GM18517 (cell line): ENCODE measurements around the gene ZBTB5.
A peak's percentile ranks its signal among the peaks of the same experiment; 100 is the strongest.
"Not testable (repeated sequence)": the region's sequence is repeated elsewhere in the genome, so short reads cannot be mapped to it uniquely, and the experiment has no call there.

ENCODE experiments used
- ATAC-seq: cut with Tn5 transposase; IDR thresholded peaks from one replicate; pipeline ENCODE4 v1.9.1; 2021; ENCODE audit warnings: mild to moderate bottlenecking, moderate library complexity; ENCODE audit not compliant: unreplicated experiment

Gene ZBTB5

GRCh38 chr9:37408933-37409710 lies 56.1 kb downstream of the ZBTB5 start:
- peak; percentile 93 for ATAC-seq

DNA sequence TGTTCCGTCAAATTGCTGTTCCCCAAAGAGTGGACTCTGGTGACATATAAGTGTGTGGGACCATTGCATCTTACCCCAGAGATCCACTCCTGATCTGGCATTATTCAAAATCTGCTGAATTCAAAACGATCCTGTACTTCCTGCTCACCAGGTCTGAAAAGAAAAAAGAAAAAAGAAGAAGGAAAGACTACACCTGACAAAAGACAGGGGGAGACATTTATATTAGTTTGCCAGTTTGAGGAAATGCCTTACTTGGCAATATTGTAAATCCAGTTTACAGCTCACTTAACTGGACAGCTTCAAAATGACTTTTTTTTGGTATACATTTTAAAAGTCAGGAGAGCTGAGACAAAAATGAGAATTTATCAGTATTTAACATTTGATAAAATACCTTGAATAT lies 57.8 kb downstream of the ZBTB5 start:
- ATAC-seq: no peak

DNA sequence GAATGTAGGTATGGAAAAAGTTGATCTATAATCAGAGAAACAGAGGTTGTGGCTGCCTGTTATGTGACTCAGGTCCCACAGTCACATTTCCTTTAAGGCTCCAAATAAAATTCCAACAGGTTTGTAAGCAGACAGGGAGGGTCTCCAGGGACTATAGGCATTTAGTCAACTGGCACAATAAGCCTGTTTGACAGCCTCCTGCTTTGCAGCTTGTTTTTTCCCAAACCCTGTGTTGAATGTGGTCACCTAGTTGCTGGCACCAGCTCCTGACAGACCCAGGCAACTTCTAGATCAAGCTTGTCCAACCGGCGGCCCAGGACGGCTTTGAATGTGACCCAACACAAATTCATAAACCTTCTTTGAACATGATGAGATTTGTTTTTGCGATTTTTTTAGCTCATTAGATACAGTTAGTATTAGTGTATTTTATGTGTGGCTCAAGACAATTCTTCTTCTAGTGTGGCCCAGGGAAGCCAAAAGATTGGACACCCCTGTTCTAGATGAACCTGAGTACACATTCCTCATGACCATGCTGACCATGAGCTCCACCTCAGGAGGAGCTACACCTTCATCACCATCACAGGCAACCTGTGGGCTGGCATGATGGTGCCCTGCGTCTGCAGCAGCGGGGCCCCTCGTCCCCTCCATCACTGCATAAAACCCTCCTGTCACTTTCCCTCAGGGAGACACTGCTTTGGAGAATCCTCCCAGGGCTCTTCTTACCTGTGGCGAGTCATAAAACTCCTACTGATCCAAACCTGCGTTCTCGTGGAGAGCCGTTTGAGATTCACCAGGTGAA lies 58.4 kb downstream of the ZBTB5 start:
- no peak for ATAC-seq

DNA sequence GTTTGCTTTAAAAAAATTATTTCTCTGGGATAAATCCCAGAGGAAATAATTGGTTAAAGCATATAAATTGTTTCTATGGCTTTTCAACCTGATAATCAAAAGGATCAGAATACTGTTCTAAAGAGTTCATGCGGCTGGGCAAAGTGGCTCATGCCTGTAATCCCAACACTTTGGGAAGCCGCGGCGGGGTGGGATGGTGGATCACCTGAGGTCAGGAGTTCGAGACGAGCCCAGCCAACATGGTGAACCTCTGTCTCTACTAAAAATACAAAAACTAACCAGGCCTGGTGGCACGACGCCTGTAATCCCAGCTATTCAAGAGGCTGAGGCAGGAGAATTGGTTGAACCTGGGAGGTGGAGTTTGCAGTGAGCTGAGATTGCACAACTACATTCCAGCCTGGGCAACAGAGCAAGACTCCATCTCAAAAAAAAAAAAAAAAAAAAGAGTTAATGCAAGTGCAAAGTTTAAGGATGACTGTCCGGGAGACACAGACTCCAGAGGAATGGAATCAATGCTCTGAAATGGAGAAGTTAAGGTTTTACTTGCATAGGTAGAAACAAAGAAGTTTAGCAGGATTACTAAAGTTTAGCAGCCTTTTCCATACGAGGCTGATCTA lies 59.4 kb downstream of the ZBTB5 start:
- ATAC-seq: no peak

- ATAC-seq: no peak
Observed at GRCh38 chr9:37405350-37405749, 59.9 kb downstream of the ZBTB5 start.

GRCh38 chr9:37404590-37404989 lies 60.7 kb downstream of the ZBTB5 start:
- no peak for ATAC-seq

GRCh38 chr9:37399336-37399735 lies 65.9 kb downstream of the ZBTB5 start:
- ATAC-seq: no peak

GRCh38 chr9:37398464-37399025 lies 66.7 kb downstream of the ZBTB5 start:
- ATAC-seq: no peak

GRCh38 chr9:37397948-37398347 lies 67.3 kb downstream of the ZBTB5 start:
- not testable (repeated sequence) for ATAC-seq

DNA sequence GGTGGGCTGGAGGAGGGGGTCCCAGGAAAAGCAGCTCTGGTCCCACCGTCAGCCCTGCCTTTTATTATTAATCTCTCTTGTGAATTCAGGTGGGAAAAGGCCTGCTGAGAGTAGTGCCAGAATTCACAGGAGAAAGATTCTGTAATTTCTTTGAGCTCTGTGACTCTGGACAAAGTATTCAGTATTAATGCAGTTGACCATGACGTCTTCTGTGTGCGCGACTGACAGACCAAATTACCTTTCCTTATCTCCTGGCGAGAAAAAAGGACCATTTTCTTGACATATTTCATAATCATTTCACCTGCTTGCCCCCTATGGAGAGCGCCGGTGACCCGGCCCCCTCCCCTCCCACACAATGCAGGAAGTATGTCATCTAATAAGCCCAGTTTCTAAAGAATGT lies 69.6 kb downstream of the ZBTB5 start:
- no peak for ATAC-seq

- ATAC-seq: no peak
Observed at GRCh38 chr9:37395229-37395628, 70.0 kb downstream of the ZBTB5 start.

- ATAC-seq: no peak
Observed at GRCh38 chr9:37392272-37392671, 73.0 kb downstream of the ZBTB5 start.

- ATAC-seq: peak; percentile 90
Observed at GRCh38 chr9:37390759-37391158, 74.5 kb downstream of the ZBTB5 start.
